Jurkat, Clone E6-1 (cell line): ENCODE measurements around the gene JAZF1.
A peak's percentile ranks its signal among the peaks of the same experiment; 100 is the strongest.
"Not testable (repeated sequence)": the region's sequence is repeated elsewhere in the genome, so short reads cannot be mapped to it uniquely, and the experiment has no call there.

Source experiments
- DNase-seq: peaks from one replicate; pipeline ENCODE4 v3.0.0-alpha.2; 2011; ENCODE audit warnings: low read depth, low spot score
- H3K4me3 ChIP-seq: 2 replicates; pipeline ENCODE4 v1.5.1; 2011; ENCODE audit warnings: mild to moderate bottlenecking, low read length, control low read depth, moderate library complexity

JAZF1 gene

DNA sequence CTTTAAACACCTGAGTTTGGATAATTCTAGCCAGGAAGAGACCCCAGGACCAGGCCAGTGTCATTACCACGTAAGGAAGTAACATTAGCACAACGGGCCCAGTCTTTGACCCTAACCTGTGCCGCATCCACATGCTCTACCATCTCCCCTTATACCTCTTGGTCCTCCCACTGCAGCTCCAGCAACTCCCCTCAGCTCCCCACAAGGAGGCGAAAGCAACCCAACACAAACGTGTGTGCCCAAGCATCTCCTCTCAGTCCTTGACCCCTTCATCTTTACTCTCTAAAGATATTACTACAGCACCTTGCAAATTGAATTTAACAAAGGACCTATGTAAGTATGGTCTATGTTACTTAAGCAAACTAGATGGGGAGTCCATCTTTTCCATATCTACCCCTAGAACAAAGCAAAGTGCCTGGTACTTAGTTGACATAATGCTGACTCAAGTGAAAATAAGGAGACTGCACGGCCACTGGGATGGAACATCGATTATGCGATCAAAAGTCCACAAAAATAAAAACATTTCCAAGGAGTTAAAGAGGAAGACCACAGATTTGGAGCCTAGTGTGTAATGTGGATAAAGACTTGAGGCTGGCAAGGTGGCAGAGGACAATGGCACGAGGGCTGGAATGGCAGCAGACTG, 147.7 kb downstream of the JAZF1 start:
- H3K4me3 ChIP-seq: no peak overlapping the region
- no peak for DNase-seq

GRCh38 chr7:28029051-28029450, 151.5 kb downstream of the JAZF1 start:
- DNase-seq: no peak
- no peak overlapping the region for H3K4me3 ChIP-seq

GRCh38 chr7:28028471-28028870, 152.1 kb downstream of the JAZF1 start:
- DNase-seq: no peak
- H3K4me3 ChIP-seq: no peak overlapping the region

DNA sequence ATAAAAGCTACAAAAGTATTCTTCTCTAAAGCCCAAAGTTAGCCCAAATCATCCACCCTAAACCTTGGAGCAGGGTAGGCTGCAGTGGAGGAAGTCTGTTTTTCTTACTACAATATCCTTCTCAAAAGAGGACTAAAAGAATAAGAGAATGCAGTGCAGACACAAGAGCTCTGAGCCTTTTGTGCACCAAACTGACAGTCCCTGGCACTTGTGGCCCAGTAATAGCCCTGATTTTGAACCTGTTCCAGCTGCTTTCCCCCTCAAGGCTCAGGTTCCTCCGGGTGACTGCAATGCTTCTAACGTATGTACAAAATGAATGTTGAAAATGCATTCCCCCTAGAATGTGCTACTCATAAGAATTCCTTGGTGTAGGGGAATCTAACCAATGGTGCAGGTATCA, 154.4 kb downstream of the JAZF1 start:
- no peak for DNase-seq
- H3K4me3 ChIP-seq: no peak overlapping the region

GRCh38 chr7:28024786-28025334, 155.7 kb downstream of the JAZF1 start:
- no peak for DNase-seq
- no peak overlapping the region for H3K4me3 ChIP-seq

DNA sequence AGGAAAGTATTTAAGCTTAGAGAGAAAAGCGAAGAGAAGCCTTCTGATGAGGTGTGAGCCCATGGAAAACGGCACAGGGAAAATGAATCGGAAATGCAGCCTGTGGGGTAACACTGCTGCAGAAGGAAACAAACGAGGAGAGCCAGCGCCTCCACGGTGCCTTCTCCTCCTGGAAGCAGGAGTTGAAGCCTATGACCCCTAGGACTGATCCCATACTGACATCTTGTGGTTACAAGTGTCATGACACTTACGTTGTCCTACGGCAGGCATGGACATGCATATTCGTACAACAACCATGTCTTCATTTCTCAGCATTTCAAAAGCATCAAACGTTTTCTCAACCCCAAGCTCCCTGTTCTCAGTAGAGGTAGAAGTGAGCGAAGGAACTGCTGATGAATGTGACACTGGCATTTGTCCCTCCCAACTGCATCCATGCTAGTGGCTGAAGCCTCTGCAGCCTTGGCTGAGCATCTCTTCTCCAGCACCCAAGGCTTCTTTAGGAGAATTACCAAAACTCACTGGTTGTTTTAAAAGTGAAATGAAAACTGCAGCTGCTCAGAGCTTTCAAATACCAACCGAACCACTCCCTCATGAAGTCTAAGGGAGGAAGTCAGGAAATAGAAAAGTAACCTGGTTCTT, 160.2 kb downstream of the JAZF1 start:
- peak; percentile 66 for DNase-seq
- H3K4me3 ChIP-seq: no peak overlapping the region

- no peak for DNase-seq
- no peak overlapping the region for H3K4me3 ChIP-seq
These were observed 161.6 kb downstream of the JAZF1 start for GRCh38 chr7:28018856-28019465.

- H3K4me3 ChIP-seq: no peak overlapping the region
- DNase-seq: no peak
These were observed 162.1 kb downstream of the JAZF1 start for GRCh38 chr7:28018446-28018845.

- H3K4me3 ChIP-seq: no peak overlapping the region
- no peak for DNase-seq
These were observed 162.6 kb downstream of the JAZF1 start for GRCh38 chr7:28018020-28018419.

GRCh38 chr7:28017372-28017771, 163.2 kb downstream of the JAZF1 start:
- no peak overlapping the region for H3K4me3 ChIP-seq
- no peak for DNase-seq

DNA sequence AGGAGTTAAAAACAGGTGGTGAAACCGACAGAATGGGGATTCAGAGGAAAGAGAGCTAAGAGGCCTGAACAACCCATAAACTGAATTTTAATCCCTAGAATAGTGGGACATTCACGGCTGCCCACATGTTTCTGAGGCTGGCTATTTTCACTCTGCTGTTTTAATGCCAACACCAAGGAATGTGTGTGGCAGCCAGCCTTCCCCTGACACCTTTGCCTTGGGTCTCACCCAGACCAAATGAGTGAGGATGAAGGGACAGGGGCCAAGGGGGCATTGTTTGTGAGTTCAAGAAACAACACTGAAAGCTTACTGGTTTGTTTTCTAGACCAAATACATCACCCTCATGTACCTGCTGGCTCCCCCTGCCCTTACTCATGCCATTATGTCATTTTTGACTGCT, 164.3 kb downstream of the JAZF1 start:
- H3K4me3 ChIP-seq: no peak overlapping the region
- no peak for DNase-seq

GRCh38 chr7:28015169-28015568, 165.4 kb downstream of the JAZF1 start:
- no peak overlapping the region for H3K4me3 ChIP-seq
- DNase-seq: no peak

GRCh38 chr7:28014340-28014739, 166.3 kb downstream of the JAZF1 start:
- not testable (repeated sequence) for DNase-seq, H3K4me3 ChIP-seq

DNA sequence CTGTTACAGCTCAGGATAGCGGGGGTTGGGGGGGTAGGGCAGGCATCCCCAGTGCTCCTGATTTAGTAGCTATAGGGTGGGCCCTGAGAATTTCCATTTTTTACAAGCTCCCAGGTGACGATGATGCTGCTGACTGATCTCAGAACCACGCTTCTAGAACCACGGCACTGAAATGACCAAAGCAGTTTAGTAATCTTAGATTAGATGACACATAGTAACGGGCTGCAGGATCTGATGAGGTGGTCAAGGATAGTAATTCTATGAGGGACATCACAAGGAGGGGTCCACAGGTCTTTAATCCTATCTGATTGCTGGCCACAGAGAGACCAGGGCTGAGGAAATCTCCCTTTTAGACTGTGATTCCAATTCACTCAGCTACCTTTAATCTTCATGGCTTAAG, 167.2 kb downstream of the JAZF1 start:
- H3K4me3 ChIP-seq: no peak overlapping the region

DNA sequence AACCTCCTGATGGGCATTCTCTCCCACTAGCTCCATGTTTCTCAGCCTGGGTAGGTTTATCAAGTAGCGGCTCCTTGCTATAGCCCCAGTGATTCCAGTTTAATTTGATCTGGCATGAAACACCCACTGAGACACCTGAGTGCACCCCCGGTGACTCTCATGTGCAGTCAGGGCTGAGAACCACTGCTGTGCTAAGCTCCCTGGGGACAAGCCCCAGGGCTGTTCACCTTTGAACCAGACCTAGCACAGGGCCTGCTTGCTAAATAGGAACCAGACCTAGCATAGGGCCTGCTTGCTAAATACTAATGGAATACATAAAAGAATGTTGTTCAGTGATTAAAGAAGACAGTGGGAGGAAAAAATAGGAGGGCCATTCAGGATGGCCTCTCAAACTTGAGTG, 167.6 kb downstream of the JAZF1 start:
- H3K4me3 ChIP-seq: no peak overlapping the region
- no peak for DNase-seq

More for the DNA sequence above, 167.2 kb downstream of the JAZF1 start:
- DNase-seq: no peak

- no peak for DNase-seq
- H3K4me3 ChIP-seq: no peak overlapping the region
These were observed 171.7 kb downstream of the JAZF1 start for GRCh38 chr7:28008911-28009310.

DNA sequence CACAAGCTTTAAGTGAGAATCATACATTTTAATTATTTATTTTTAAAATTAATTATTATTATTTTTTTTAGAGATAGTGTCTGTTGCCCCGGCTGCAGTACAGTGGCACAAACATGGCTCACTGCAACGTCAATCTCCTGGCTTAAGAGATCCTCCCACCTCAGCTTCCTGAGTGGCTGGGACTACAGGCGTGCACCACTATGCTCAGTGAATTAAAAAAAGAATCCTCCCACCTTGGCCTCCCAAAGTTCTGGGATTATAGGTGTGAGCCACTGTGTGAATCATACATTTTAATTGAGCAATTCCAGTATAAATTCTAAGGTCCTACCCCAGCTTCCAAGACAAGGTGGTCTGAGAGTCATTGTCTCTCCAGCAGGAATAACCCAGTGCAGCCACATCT, 172.4 kb downstream of the JAZF1 start:
- H3K4me3 ChIP-seq: no peak overlapping the region
- no peak for DNase-seq

DNA sequence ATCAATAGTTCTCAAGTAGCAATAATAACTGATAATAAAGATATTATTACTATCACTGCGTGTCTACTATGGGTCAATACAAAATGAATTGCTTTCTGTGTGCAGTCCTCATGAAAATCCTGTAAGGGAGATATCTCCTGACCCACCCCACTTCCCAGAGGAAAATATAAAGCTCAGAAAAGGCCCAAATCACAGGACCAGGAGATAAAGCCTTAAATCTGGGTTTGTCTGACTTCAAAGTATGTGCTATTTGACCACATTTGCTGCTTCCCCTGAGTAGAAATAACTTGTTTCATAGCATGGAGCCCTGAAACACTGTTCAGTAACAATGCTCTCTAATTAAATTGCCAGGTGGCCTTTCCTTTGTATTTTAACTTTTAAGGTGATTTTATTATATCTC, 174.1 kb downstream of the JAZF1 start:
- H3K4me3 ChIP-seq: no peak overlapping the region
- DNase-seq: no peak

GRCh38 chr7:28005847-28006231, 174.8 kb downstream of the JAZF1 start:
- no peak for DNase-seq
- no peak overlapping the region for H3K4me3 ChIP-seq

GRCh38 chr7:28005075-28005846, 175.3 kb downstream of the JAZF1 start:
- no peak for DNase-seq

More at GRCh38 chr7:28005075-28005846, 175.3 kb downstream of the JAZF1 start:
- H3K4me3 ChIP-seq: no peak overlapping the region
